ENCODE measurements around the gene SNX25. TPM values are rescaled to one million over a fixed set of nuclear protein-coding genes. Genes with fewer than 3 reads are reported as not detected.

Gene SNX25
- polyA plus RNA-seq, 1 of the 3 experiments (the other 2 are of a cell fraction) = 8.5 TPM

GRCh38 chr4:185189606-185190305 lies 19.6 kb upstream of the SNX25 start:
- DNase-seq = no peak
- Histone ChIP-seq H4K20me1 (ENCODE audit: insufficient read depth) (no peaks in the 10 kb centered on the region; the same call in 1 of the 2 replicates), H2AFZ (ENCODE audit: low read depth) (no peak overlapping the region), H3K9me3 (no peaks in the 10 kb centered on the region), H3K27ac (ENCODE audit: low read depth in 2 of 2, low read length in 1 of 2) (no peak overlapping the region), H3K4me3 (ENCODE audit: low read depth in 2 of 2, low read length in 1 of 2) (no peak overlapping the region), H3F3A (replicated peaks; ENCODE audit: insufficient read depth) (peaks cover 1% of the 10 kb centered on the region), H3K9me2 (no peaks in the 10 kb centered on the region), H3K36me3 (replicated peaks in 1 of 2; ENCODE audit: control insufficient read depth in 1 of 2, insufficient read depth in 2 of 2, low read length in 1 of 2) (peaks cover 27 to 36% of the 10 kb centered on the region in 2 experiments), H3K4me2 (no peak overlapping the region), H3K27me3 (ENCODE audit: insufficient read depth) (no peaks in the 10 kb centered on the region), H3K79me2 (ENCODE audit: insufficient read depth) (peaks cover 81% of the 10 kb centered on the region), H3K4me1 (ENCODE audit: control insufficient read depth in 1 of 2, insufficient read depth in 2 of 2, low read depth in 1 of 2, low read length in 1 of 2) (no peaks in the 10 kb centered on the region; a peak in 2 of 4 replicates), H3K9ac (no peak overlapping the region)
- TF ChIP-seq FOXM1 (IDR thresholded peaks at IDR 0.05; ENCODE audit: low read depth) (no peak), NRF1 (IDR thresholded peaks at IDR 0.05; ENCODE audit: low read depth, low read length) (no peak), ZBTB33 (IDR thresholded peaks at IDR 0.05; ENCODE audit: borderline replicate concordance, low read depth) (no peak), MAX (IDR thresholded peaks at IDR 0.05; ENCODE audit: low read depth) (no peak), JUND (IDR thresholded peaks at IDR 0.05) (no peak), REST (IDR thresholded peaks at IDR 0.05; ENCODE audit: low read depth, low read length) (no peak), EZH2phosphoT487 (IDR thresholded peaks at IDR 0.05; ENCODE audit: borderline replicate concordance, low read depth) (no peak), MEF2A (IDR thresholded peaks at IDR 0.05; ENCODE audit: borderline replicate concordance, low read depth) (no peak), TAF1 (IDR thresholded peaks at IDR 0.05; ENCODE audit: borderline replicate concordance, low read depth, low read length) (no peak), RAD21 (IDR thresholded peaks at IDR 0.05; ENCODE audit: low read length) (no peak), NFIC (IDR thresholded peaks at IDR 0.05; ENCODE audit: borderline replicate concordance) (no peak), EP300 (IDR thresholded peaks at IDR 0.05; ENCODE audit: borderline replicate concordance in 1 of 2, low read depth in 1 of 2, low read length in 1 of 2) (no peak), CHD2 (IDR thresholded peaks at IDR 0.05; ENCODE audit: low read length, partially characterized antibody) (no peak), TEAD4 (IDR thresholded peaks at IDR 0.05; ENCODE audit: borderline replicate concordance, insufficient read depth) (no peak), SIN3A (IDR thresholded peaks at IDR 0.05; ENCODE audit: borderline replicate concordance, low read depth, low read length) (no peak), USF1 (IDR thresholded peaks at IDR 0.05; ENCODE audit: borderline replicate concordance, low read depth) (no peak), RFX5 (IDR thresholded peaks at IDR 0.05; ENCODE audit: low read length) (no peak), MXI1 (IDR thresholded peaks at IDR 0.05; ENCODE audit: low read depth, low read length) (no peak), ELF1 (IDR thresholded peaks at IDR 0.05) (no peak), CTCF (IDR thresholded peaks at IDR 0.05) (no peak)
- ChIA-PET CTCF (no interaction called here), POLR2A (no interaction called here)
- 87% methylated on average over 4 of the region's 4 CpGs for WGBS (ENCODE audit: low lambda C conversion rate)
